GM18505 (cell line): ENCODE results near the gene ASPA.

Experiments
- ATAC-seq: cut with Tn5 transposase; IDR thresholded peaks from one replicate; pipeline ENCODE4 v1.9.1; 2021; ENCODE audit not compliant: unreplicated experiment
- POLR2A ChIP-seq: IDR thresholded peaks from 4 replicates; pipeline ENCODE4 v1.6.1; 2011; ENCODE audit warnings: borderline replicate concordance; ENCODE audit not compliant: insufficient read depth, insufficient read length; ENCODE audit errors: extremely low read depth

The ASPA gene

GRCh38 chr17:3551189-3551588, 75.4 kb downstream of the ASPA start:
- no peak for ATAC-seq
- no peak for TF ChIP-seq POLR2A

DNA sequence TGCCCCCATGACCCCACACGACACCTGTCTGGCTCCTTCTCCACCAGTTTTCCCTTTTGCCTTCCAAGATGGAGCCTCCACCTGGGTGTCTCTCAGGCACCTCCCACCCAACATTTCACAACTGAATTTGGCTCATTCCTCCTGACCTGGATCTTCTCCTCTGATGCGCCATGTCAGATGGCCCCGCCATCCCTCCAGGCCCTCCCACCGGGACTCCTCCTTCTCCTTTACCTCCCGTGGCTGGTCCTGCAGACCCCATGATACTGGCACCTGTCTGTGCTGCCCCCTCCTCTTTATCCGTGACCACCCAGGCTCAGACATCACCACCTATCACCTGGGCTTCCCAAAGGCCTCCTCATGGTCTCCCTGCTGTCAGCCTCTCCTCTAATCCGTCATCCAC, 77.1 kb downstream of the ASPA start:
- no peak for TF ChIP-seq POLR2A
- no peak for ATAC-seq
